Measurements from ENCODE around the gene HEXIM2.

Gene HEXIM2

DNA sequence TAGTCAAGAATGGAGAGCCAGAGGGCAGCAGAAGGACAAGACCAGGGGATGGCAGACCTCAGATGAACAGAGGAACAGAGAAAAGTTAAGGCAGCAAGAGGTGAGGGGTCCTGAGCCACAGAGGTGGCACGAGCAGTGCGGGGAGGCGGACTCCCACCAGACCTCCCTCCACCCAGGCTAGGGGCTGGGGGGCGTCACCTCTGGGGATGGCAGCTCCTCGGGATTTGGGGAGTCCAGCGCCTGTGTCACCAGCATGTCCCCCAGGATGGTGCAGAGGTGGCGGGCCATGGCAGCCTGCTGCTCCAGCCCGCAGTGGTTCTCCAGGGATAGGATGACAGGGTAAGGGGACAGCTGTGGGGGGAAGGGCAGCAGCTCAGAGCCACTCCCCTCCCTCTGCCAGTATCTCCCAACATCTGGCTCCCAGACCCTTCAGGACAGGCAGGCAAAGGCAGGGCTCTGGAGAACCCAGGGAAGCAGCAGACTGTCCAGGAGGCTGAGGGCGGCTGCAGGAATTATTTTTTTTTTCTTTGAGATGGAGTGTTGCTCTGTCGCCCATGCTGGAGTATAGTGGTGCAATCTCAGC lies 45.1 kb upstream of the HEXIM2 start:
- H3K27ac ChIP-seq, result no peak overlapping the region
- TF ChIP-seq CTCF (conservative IDR thresholded peaks at IDR 0.05), result no peak

- H3K27ac ChIP-seq, result no peak overlapping the region
- no peak for TF ChIP-seq CTCF (conservative IDR thresholded peaks at IDR 0.05)
Observed at GRCh38 chr17:45117334-45117733, 44.3 kb upstream of the HEXIM2 start.

DNA sequence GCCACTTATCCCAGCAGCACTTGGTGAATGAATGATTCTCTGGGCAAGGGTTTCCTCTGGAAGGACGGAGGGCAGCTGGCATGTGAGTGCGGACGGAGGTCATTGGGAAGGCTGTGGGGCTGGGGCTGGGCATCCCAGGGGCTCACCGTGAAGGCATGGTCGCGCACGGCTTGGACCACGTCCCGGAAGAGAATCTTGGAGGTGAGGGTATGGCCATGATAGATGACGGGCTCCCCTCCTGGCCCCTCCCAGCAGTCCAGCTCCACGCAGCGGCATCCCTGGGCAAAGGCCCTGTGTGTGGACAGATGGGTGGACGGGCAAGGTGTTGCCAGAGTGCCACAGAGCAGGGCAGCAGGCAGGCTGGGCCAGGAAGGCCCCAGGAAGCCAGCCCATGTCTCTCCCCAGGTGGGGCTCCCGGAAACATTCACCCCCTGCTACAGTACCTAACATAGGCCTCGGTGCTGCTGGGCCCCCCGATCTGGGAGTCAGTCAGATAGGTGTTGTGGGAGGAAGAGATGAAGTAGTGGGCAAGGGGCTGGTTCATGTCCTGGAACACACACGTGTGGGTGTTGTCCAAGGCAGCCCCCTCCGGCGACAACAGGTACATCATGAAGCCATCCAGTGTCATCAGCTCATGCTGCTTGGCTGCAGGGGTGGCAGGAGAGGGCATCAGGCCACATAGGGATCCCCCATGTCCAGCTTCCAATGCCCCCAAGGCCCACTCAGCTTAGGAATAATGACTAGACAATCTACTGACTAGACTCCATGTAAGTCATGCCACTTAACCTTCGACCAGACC lies 43.6 kb upstream of the HEXIM2 start:
- no peak for TF ChIP-seq CTCF (conservative IDR thresholded peaks at IDR 0.05)
- H3K27ac ChIP-seq, result no peak overlapping the region

GRCh38 chr17:45118691-45119090 lies 43.0 kb upstream of the HEXIM2 start:
- no peak overlapping the region for H3K27ac ChIP-seq
- no peak for TF ChIP-seq CTCF (conservative IDR thresholded peaks at IDR 0.05)

GRCh38 chr17:45119964-45120363 lies 41.7 kb upstream of the HEXIM2 start:
- TF ChIP-seq CTCF (conservative IDR thresholded peaks at IDR 0.05), result no peak
- no peak overlapping the region for H3K27ac ChIP-seq

- no peak for TF ChIP-seq CTCF (conservative IDR thresholded peaks at IDR 0.05)
- no peak overlapping the region for H3K27ac ChIP-seq
Observed at GRCh38 chr17:45120558-45120957, 41.1 kb upstream of the HEXIM2 start.

DNA sequence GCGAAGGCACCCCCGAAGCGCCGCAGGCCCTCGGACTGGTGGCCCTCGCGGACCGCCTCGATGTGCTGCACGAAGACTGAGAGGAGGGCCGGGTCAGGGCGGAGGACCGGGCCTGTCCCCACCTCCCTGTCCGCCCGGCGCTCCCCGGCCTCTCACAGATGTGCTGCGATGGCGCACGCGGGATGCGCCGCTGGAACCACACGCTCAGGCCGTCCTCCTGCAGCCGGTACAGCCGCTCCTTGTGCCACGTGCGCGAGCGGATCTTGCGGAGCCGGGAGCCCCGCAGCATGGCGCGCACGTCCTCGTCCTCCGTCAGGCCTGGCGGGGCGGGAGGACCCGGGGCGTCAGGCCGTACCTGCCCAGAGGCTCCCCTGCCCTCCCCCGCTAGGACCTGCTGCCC lies 40.6 kb upstream of the HEXIM2 start:
- TF ChIP-seq CTCF (conservative IDR thresholded peaks at IDR 0.05), result no peak
- H3K27ac ChIP-seq, result no peak overlapping the region

Measured in VCaP (cell line).